Fibroblast of peridontal ligament (primary cell): ENCODE data around the gene ISOC2.
"Not testable (repeated sequence)": the region's sequence is repeated elsewhere in the genome, so short reads cannot be mapped to it uniquely, and the experiment has no call there.

Source experiments
- DNase-seq: peaks from one replicate; pipeline ENCODE4 v3.0.0-alpha.2; 2010; ENCODE audit errors: extremely low read depth

ISOC2 gene

GRCh38 chr19:55457683-55458457, 3.6 kb downstream of the ISOC2 start:
- no peak for DNase-seq

GRCh38 chr19:55456347-55456746, 5.1 kb downstream of the ISOC2 start:
- no peak for DNase-seq

GRCh38 chr19:55455576-55456235, 5.7 kb downstream of the ISOC2 start:
- DNase-seq, result no peak

- DNase-seq, result peak; percentile 24
These were observed 6.6 kb downstream of the ISOC2 start for GRCh38 chr19:55454787-55455243.

GRCh38 chr19:55453511-55454260, 7.8 kb downstream of the ISOC2 start:
- DNase-seq, result no peak

GRCh38 chr19:55452749-55453346, 8.6 kb downstream of the ISOC2 start:
- peak; percentile 28 for DNase-seq

GRCh38 chr19:55451965-55452748, 9.3 kb downstream of the ISOC2 start:
- DNase-seq, result no peak

GRCh38 chr19:55451163-55451964, 10.1 kb downstream of the ISOC2 start:
- DNase-seq, result no peak

- DNase-seq, result no peak
These were observed 12.0 kb downstream of the ISOC2 start for GRCh38 chr19:55449469-55449868.

GRCh38 chr19:55448175-55448490, 13.3 kb downstream of the ISOC2 start:
- DNase-seq, result not testable (repeated sequence)

- peak; percentile 34 for DNase-seq
These were observed 13.8 kb downstream of the ISOC2 start for GRCh38 chr19:55447421-55448174.

GRCh38 chr19:55446060-55446459, 15.4 kb downstream of the ISOC2 start:
- no peak for DNase-seq

- DNase-seq, result no peak
These were observed 16.8 kb downstream of the ISOC2 start for GRCh38 chr19:55444646-55445045.

GRCh38 chr19:55443824-55444480, 17.5 kb downstream of the ISOC2 start:
- no peak for DNase-seq

GRCh38 chr19:55443045-55443823, 18.2 kb downstream of the ISOC2 start, which contains the start of gene SHISA7:
Gene SHISA7, minus strand, starts transcription at chr19:55443300. Its CDS starts 437 bp downstream, at chr19:55442863.
- DNase-seq, result no peak

GRCh38 chr19:55442372-55442961, 19.0 kb downstream of the ISOC2 start:
- DNase-seq, result no peak

- DNase-seq, result no peak
These were observed 19.6 kb downstream of the ISOC2 start for GRCh38 chr19:55441692-55442321.

- DNase-seq, result no peak
These were observed 20.1 kb downstream of the ISOC2 start for GRCh38 chr19:55441319-55441691.
